BE2C (cell line): Measurements from ENCODE around the gene TYK2.
"Not testable (repeated sequence)": the region's sequence is repeated elsewhere in the genome, so short reads cannot be mapped to it uniquely, and the experiment has no call there.

Experiments used
- DNase-seq: peaks from one replicate; pipeline ENCODE4 v3.0.0-alpha.2; 2020
- H3K27me3 ChIP-seq: fragments of 250-450 bp; sonication (Bioruptor Pico); 2 replicates; pipeline ENCODE4 v1.5.1; 2020; ENCODE audit warnings: mild to moderate bottlenecking
- H3K36me3 ChIP-seq: fragments of 250-450 bp; sonication (Bioruptor Pico); 2 replicates; pipeline ENCODE4 v1.5.1; 2020; ENCODE audit warnings: mild to moderate bottlenecking
- H3K4me1 ChIP-seq: fragments of 250-450 bp; sonication (Bioruptor Pico); 2 replicates; pipeline ENCODE4 v1.5.1; 2020
- H3K4me3 ChIP-seq: 2 replicates; pipeline ENCODE4 v1.5.1; 2011; ENCODE audit warnings: low read depth, low read length
- H3K9me3 ChIP-seq: fragments of 250-450 bp; sonication (Bioruptor Pico); 2 replicates; pipeline ENCODE4 v1.5.1; 2020
- CTCF ChIP-seq: IDR thresholded peaks from 2 replicates; pipeline ENCODE4 v1.5.1; 2012; ENCODE audit warnings: mild to moderate bottlenecking, low read depth, low read length

TYK2 gene

DNA sequence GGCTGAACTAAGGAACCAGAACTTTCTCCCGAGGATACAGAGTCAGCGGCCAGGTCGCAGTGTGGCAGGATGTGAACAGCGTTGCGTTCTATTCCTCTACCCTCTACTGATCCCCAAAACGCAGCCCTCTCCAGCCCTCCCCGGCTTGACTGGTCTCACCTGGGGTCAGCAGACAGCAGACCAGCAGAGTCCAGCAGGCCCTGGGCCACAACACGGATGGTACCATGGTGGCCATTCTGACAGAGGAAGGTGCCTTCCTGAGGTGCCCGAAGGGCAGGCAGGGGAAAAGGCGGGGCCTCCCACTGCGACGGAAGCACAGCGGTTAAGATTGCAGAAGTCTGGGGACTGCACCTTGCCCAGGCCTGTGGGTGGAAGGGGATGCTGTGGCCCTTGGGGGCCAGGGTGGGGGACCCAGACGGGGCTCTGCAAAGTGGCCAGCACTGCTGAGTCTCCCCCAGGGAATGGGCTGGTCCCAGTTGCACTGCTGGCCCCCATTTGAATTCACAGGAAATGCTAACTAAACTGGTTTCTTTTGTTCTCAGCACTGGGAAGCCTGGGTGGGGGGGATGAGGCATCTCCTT is 40.9 kb downstream of the TYK2 start, which contains the start of gene ICAM3:
Gene ICAM3 (minus strand): TSS at position 245 of the 581 bp plus-strand sequence. CDS start 10 bp downstream, at position 235.
- DNase-seq = no peak

DNA sequence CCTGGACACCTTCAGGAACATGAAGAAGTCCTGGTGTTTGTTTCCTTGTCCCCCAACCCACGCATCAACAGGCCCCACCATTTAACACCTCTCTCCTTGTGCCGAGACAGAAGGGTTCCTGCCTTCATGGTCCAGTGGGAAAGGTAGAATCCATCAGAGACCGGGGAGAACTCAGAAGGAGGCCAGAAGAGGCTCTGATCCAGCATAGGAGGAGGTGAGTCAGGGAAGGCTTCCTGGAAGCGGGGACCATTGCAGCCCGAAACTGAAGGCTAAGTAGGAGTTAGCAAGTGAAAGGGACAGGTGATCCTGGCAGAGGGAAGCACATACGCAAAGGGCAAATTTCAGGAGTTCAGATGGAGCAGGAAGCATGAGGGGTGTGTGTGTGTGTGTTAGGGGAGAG is 41.4 kb downstream of the TYK2 start:
- DNase-seq = no peak
- no peak for TF ChIP-seq CTCF
- no peak overlapping the region for H3K4me3 ChIP-seq
- no peaks in the 10 kb centered on the region for H3K27me3 ChIP-seq
- H3K36me3 ChIP-seq = no peaks in the 10 kb centered on the region
- H3K4me1 ChIP-seq = no peaks in the 10 kb centered on the region
- no peaks in the 10 kb centered on the region for H3K9me3 ChIP-seq

More for the DNA sequence above, 40.9 kb downstream of the TYK2 start, which contains the start of gene ICAM3:
- no peak within 1 kb of the TSS for H3K4me3 ChIP-seq
- H3K4me1 ChIP-seq = no peaks in the 10 kb centered on the region
- H3K36me3 ChIP-seq = no peaks in the 10 kb centered on the region
- no peak for TF ChIP-seq CTCF
- H3K27me3 ChIP-seq = no peaks in the 10 kb centered on the region
- no peaks in the 10 kb centered on the region for H3K9me3 ChIP-seq

GRCh38 chr19:10336725-10337124 is 43.6 kb downstream of the TYK2 start:
- H3K4me1 ChIP-seq, H3K4me3 ChIP-seq, H3K9me3 ChIP-seq, H3K27me3 ChIP-seq, H3K36me3 ChIP-seq, DNase-seq: not testable (repeated sequence)

DNA sequence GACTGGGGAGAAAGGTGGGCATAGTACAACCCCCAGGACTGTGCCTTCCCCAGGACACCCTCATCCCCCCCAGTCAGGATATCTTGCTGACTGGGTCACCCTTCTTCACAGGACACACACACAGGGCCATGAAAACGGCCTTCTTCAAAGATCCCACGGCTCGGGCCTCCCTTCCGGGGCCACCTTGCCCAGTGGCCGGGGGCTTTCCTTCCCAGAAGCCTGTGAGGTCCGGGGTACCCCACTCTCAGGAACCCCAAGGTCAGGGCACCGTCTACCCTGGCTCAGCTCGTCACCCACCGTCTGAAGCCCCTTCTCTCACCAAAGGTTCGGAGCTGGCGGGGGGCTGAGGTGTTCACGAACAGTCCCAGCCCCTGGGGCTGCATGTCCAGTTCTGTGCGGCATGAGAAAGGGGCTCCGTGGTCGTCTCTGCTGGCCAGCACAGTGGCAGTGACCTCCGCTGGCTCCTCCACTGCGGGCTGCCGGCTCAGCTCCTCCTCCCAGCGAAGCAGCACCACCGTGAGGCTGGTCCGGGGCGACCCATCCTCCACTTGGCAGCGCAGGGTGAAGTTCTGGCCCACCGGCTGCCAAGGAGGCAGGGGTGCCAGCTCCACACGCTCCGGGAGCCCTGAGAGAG is 44.9 kb downstream of the TYK2 start:
- Histone ChIP-seq H3K27me3 (no peaks in the 10 kb centered on the region), H3K36me3 (peaks cover 13% of the 10 kb centered on the region), H3K9me3 (no peaks in the 10 kb centered on the region), H3K4me3 (no peak overlapping the region; the same call in 1 of the 2 replicates), H3K4me1 (no peaks in the 10 kb centered on the region)
- DNase-seq = no peak
- TF ChIP-seq CTCF = no peak

DNA sequence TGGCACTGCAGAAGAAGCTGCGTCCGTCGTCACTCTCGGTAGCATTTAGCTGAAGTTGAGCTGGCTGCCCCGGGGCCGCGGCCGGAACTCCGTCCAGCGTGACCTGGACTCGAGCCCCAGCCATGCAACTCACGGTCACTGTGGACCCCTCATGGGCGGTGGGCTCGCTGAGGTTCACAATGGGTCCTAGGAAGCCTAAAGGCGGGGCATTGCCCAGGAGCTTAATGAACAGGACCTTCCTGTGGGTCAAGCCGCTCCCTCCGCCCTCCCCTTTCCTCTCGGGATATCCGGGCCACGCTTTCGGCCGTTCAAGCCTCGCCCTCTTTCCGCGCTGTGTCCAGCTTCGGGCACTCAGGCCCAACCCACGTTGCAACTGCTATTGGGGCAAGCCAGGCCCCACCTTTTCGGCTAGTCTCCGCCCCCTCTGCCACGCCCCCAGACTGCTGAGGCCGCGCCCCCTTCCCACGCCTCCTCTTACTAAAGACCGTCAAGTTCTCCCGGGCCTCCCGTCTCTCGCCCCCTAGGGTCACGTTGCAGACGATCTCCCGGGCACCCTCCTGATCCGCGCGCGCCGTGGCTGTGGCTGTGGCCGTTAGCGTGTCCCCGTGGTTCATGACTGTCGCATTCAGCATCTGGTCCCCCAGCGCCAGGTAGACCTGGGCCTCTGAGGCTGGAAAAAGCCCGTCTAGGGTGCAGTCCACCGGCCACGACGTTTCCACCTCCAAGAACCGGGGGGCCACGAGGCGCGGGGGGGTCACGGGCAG is 45.6 kb downstream of the TYK2 start:
- peaks cover 20% of the 10 kb centered on the region for H3K36me3 ChIP-seq
- TF ChIP-seq CTCF = peak; percentile 28; the same call in 1 of the 2 replicates
- DNase-seq = peak; percentile 96
- H3K4me3 ChIP-seq = peak overlapping the region; percentile 71
- H3K4me1 ChIP-seq = no peaks in the 10 kb centered on the region
- no peaks in the 10 kb centered on the region for H3K27me3 ChIP-seq
- no peaks in the 10 kb centered on the region for H3K9me3 ChIP-seq

DNA sequence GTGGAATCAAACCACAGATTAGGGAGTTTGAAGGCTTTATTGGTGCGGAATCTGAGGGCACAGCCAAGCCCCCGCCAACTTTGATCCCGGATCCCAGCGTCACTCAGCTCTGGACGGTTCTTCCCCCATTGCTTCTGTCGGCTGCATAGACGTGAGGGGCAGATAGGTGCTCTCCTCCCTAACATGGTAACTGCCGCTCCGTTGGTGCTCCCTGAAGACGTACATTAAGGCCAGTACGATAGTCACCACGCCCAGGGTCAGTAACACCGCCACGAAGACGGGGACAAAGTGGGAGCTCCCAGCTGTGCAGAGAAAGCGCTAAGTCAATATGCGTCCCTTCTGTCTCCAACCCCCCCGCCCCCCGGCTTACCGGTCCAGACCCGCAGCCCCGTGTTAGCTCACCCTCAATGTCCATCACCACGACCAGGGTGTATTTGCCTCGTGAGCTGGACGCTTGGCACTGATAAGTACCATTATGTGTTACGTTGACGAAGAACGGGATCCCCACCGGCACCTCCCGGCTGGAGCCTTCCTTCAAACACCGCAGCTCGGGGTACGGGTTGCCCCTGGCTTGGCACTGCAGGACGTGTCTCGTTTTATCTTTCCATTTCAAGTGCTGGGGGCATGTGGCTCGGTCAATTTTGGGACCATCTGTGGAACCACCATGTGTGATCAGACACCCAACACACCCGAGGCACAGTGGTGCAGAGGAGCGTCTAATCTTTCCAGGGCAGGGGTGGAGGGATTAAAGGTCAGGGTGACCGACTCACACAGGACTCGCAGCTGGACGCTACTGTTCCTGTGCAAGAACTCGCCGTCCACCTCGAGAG is 46.4 kb downstream of the TYK2 start:
- no peaks in the 10 kb centered on the region for H3K27me3 ChIP-seq
- H3K4me1 ChIP-seq = no peaks in the 10 kb centered on the region
- no peak for DNase-seq
- peaks cover 28% of the 10 kb centered on the region for H3K36me3 ChIP-seq
- no peak for TF ChIP-seq CTCF
- H3K4me3 ChIP-seq = peak overlapping the region; percentile 71
- no peaks in the 10 kb centered on the region for H3K9me3 ChIP-seq
